Glutamatergic neuron (in vitro differentiated cells): ENCODE data around the gene RTN4RL2. TPM values are rescaled to one million over a fixed set of nuclear protein-coding genes. Genes with fewer than 3 reads are reported as not detected.

Experiments
- DNase-seq: peaks from one replicate; pipeline ENCODE4 v3.0.0; 2022
- H3K27ac Mint-ChIP-seq: one replicate; pipeline ENCODE4 v1.8.0; 2020; ENCODE audit warnings: mild to moderate bottlenecking, mixed read lengths, inconsistent platforms; ENCODE audit not compliant: unreplicated experiment
- H3K27me3 Mint-ChIP-seq: one replicate; pipeline ENCODE4 v1.8.0; 2020; ENCODE audit warnings: mild to moderate bottlenecking, moderate library complexity, mixed read lengths, inconsistent platforms; ENCODE audit not compliant: unreplicated experiment
- H3K36me3 Mint-ChIP-seq: one replicate; pipeline ENCODE4 v1.8.0; 2020; ENCODE audit warnings: mild to moderate bottlenecking, mixed read lengths, inconsistent platforms; ENCODE audit not compliant: unreplicated experiment
- H3K4me1 Mint-ChIP-seq: one replicate; pipeline ENCODE4 v1.8.0; 2020; ENCODE audit warnings: mild to moderate bottlenecking, low read depth, mixed read lengths, inconsistent platforms; ENCODE audit not compliant: unreplicated experiment
- H3K4me3 Mint-ChIP-seq: one replicate; pipeline ENCODE4 v1.8.0; 2020; ENCODE audit warnings: mild to moderate bottlenecking, mixed read lengths, inconsistent platforms; ENCODE audit not compliant: unreplicated experiment
- H3K9me3 Mint-ChIP-seq: one replicate; pipeline ENCODE4 v1.8.0; 2020; ENCODE audit warnings: mild to moderate bottlenecking, moderate library complexity, mixed read lengths, inconsistent platforms; ENCODE audit not compliant: unreplicated experiment
- CTCF ChIP-seq: fragments of 200-600 bp; sonication (generic); IDR thresholded peaks from one replicate; pipeline ENCODE4 v1.5.0; 2021; ENCODE audit not compliant: partially characterized antibody, unreplicated experiment
- total RNA-seq: library from RNA; stranded (reverse); fragmentation: NEBNext Ultra II Directional; extraction: Animal tissue kit (Norgen Biotek cat#: 25700); gene quantifications from one replicate; pipeline ENCODE4 v1.2.1, GENCODE V29; 2021; ENCODE audit not compliant: unreplicated experiment

The RTN4RL2 gene
- total RNA-seq, 1 donor from 2014 or later, result 119 TPM

DNA sequence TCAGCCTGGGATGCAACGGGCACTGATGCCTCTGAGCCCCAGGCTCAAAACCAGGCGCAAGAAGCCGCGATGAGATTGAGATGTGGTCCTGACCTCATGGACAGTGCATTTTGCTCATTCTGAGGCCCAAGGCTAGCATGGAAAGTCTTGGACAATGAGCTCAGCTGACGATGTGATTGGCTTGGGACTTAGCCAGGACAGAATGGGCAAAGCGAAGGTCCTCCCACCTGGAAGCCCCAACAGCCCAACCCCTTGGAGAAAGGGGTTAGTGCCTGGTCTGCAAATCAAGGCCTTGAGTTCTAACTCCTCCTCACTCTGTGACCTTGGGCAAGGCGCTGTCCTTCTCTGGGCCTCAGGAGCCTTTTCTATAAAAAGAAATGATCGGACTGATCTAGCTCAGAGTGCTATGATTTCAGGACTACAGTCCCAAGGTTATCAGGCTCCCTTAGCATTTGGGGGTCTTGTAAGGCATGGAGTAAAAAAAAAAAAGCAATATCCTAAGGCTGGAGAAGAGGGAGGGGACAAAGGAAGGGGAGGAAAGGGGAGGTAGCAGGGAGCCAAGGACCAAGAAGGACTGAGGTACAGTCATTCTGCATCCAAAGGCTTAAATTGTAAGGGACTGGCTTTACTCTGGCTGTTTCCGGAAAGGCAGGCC is 36.1 kb upstream of the RTN4RL2 start:
- Mint-ChIP-seq H3K27ac (no peak overlapping the region), H3K27me3 (peaks cover 4% of the 10 kb centered on the region), H3K36me3 (no peaks in the 10 kb centered on the region), H3K9me3 (peaks cover 3% of the 10 kb centered on the region), H3K4me1 (peaks cover 1% of the 10 kb centered on the region), H3K4me3 (no peak overlapping the region)
- no peak for TF ChIP-seq CTCF
- no peak for DNase-seq

GRCh38 chr11:57424792-57425564 is 35.4 kb upstream of the RTN4RL2 start:
- no peaks in the 10 kb centered on the region for H3K36me3 Mint-ChIP-seq
- peaks cover 3% of the 10 kb centered on the region for H3K9me3 Mint-ChIP-seq
- H3K4me1 Mint-ChIP-seq, result peaks cover 2% of the 10 kb centered on the region
- H3K27me3 Mint-ChIP-seq, result peaks cover 4% of the 10 kb centered on the region
- TF ChIP-seq CTCF, result no peak
- no peak for DNase-seq
- no peak overlapping the region for H3K4me3 Mint-ChIP-seq
- no peak overlapping the region for H3K27ac Mint-ChIP-seq

- peaks cover 3% of the 10 kb centered on the region for H3K4me1 Mint-ChIP-seq
- H3K9me3 Mint-ChIP-seq, result peaks cover 3% of the 10 kb centered on the region
- H3K27ac Mint-ChIP-seq, result no peak overlapping the region
- no peaks in the 10 kb centered on the region for H3K36me3 Mint-ChIP-seq
- peak overlapping the region; percentile 77 for H3K4me3 Mint-ChIP-seq
- H3K27me3 Mint-ChIP-seq, result peaks cover 3% of the 10 kb centered on the region
- no peak for DNase-seq
- no peak for TF ChIP-seq CTCF
Measured at GRCh38 chr11:57425565-57426438, 34.5 kb upstream of the RTN4RL2 start.

DNA sequence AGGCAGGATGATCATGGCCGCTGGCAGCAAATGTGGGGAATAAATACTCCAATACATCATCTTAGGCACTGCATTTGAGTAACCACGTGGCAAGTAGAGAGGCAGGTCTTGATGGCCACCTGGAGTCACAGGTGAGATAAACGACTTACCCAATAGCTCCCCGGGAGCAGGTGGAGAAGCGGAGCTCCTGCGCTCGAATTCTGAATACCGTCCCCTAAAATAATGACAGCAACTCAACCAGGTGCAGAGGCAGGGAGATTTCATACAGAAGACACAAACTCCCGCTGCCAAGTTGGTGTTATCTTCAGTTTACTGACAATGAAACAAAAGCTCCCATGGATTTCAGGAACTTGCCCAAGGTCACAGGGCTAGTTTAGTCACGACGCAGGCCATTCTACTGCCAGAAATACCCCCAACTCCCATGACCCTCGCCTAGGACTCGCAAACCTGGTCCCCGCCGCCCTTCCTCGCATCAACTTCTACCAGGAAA is 33.8 kb upstream of the RTN4RL2 start:
- Mint-ChIP-seq H3K36me3 (no peaks in the 10 kb centered on the region), H3K4me1 (peaks cover 3% of the 10 kb centered on the region), H3K9me3 (peaks cover 3% of the 10 kb centered on the region), H3K4me3 (peak overlapping the region; percentile 77), H3K27ac (no peak overlapping the region), H3K27me3 (peaks cover 3% of the 10 kb centered on the region)
- DNase-seq, result no peak
- TF ChIP-seq CTCF, result no peak
